K562 (cell line): ENCODE measurements around the gene ABCC12. TPM values are rescaled to one million over a fixed set of nuclear protein-coding genes. Genes with fewer than 3 reads are reported as not detected.
A peak's percentile ranks its signal among the peaks of the same experiment; 100 is the strongest.

Source experiments
- ATAC-seq: fragments of 200-7000 bp; cut with Tn5 transposase; 3 replicates; pipeline ENCODE4 v1.9.1; 2020; ENCODE audit warnings: moderate library complexity
- BruUV-seq: library from RNA; stranded (reverse); fragments of 400-500 nt; replicated peaks from 2 replicates; lab custom pipeline; 2021; lab: Mats Ljungman, UMichigan
- CTCF ChIA-PET: fragments of 300-600 bp; formaldehyde crosslinking; extraction: SDS; loops from one replicate; lab custom pipeline; 2021; ENCODE audit warnings: low intra/inter-chr PET ratio; lab: Yijun Ruan, JAX
- POLR2A ChIA-PET: fragments of 300-600, 350-650 bp; sonication (Branson Sonifier 250); formaldehyde crosslinking; extraction: SDS; loops from one replicate; lab custom pipeline; 2021; ENCODE audit warnings: antibody characterized with exemption, inconsistent platforms; lab: Yijun Ruan, JAX
- DNase-seq, 4 experiments: peaks; one replicate each; pipeline versions ENCODE4 v3.0.0 to v3.0.0-alpha.2; 2011 to 2018; ENCODE audit warnings: low spot score in 3 of 4, mixed read lengths in 3 of 4; ENCODE audit errors: extremely low read depth in 1 of 4
- FAIRE-seq: peaks from 2 replicates; lab custom pipeline; 2011; peaks lifted over from hg19 to GRCh38; lab: Jason Lieb, UNC
- H2AFZ ChIP-seq: 2 replicates; pipeline ENCODE4 v1.6.0; 2011; ENCODE audit warnings: low read depth, low read length, control low read depth, inconsistent platforms
- H3K27ac ChIP-seq: fragments of 200-600 bp; 3 replicates; pipeline ENCODE4 v1.8.0; 2011; ENCODE audit warnings: low read depth, mild to moderate bottlenecking, control low read depth, inconsistent platforms, low read length, moderate library complexity, mixed read lengths; ENCODE audit errors: extremely low read depth
- H3K27me3 ChIP-seq, 2 experiments: fragments of 300-600 bp in 1 of 2; 2 replicates in 1 of 2; 3 replicates in 1 of 2; pipeline versions ENCODE4 v1.6.0 to v1.8.0; 2011; ENCODE audit warnings: inconsistent platforms in 2 of 2, low read length in 2 of 2, mild to moderate bottlenecking in 1 of 2, mixed read lengths in 1 of 2, moderate library complexity in 1 of 2; ENCODE audit not compliant: control insufficient read depth in 2 of 2, insufficient read depth in 2 of 2
- H3K36me3 ChIP-seq: fragments of 300-600 bp; 3 replicates; pipeline ENCODE4 v1.8.0; 2011; ENCODE audit warnings: mild to moderate bottlenecking, low read length, inconsistent platforms; ENCODE audit not compliant: control insufficient read depth, insufficient read depth
- H3K4me1 ChIP-seq, 2 experiments: fragments of 200-600 bp in 1 of 2; replicated peaks in 1 of 2; 2 replicates in 1 of 2; 3 replicates in 1 of 2; pipeline versions ENCODE4 v1.5.1 to v1.8.0; 2011; ENCODE audit warnings: inconsistent platforms in 2 of 2, low read length in 2 of 2, mild to moderate bottlenecking in 1 of 2, mixed read lengths in 1 of 2, moderate library complexity in 1 of 2; ENCODE audit not compliant: control insufficient read depth in 2 of 2, insufficient read depth in 2 of 2
- H3K4me2 ChIP-seq: 2 replicates; pipeline ENCODE4 v1.6.1; 2011; ENCODE audit warnings: low read length, control low read depth, inconsistent platforms, mixed read lengths; ENCODE audit not compliant: insufficient read depth
- H3K4me3 ChIP-seq: fragments of 200-600 bp; sonication (generic), shearing (Covaris generic); 2 replicates; pipeline ENCODE4 v1.5.1; 2016; ENCODE audit warnings: control low read depth, inconsistent platforms
- H3K79me2 ChIP-seq: fragments of 200-600 bp; 3 replicates; pipeline ENCODE4 v1.8.0; 2011; ENCODE audit warnings: low read length, inconsistent platforms; ENCODE audit not compliant: control insufficient read depth, insufficient read depth
- H3K9ac ChIP-seq, 2 experiments: 2 replicates each; pipeline versions ENCODE4 v1.6.0 to v1.6.1; 2011; ENCODE audit warnings: low read depth in 2 of 2, low read length in 2 of 2, control low read depth in 1 of 2, inconsistent platforms in 1 of 2, mild to moderate bottlenecking in 1 of 2, mixed read lengths in 1 of 2; ENCODE audit not compliant: insufficient read depth in 1 of 2
- H3K9me1 ChIP-seq: one replicate; pipeline ENCODE4 v1.6.0; 2011; ENCODE audit warnings: inconsistent platforms, mild to moderate bottlenecking, low read length, moderate library complexity; ENCODE audit not compliant: control insufficient read depth, insufficient read depth
- H3K9me3 ChIP-seq: replicated peaks from 2 replicates; pipeline ENCODE4 v1.5.1; 2011; ENCODE audit warnings: low read depth, low read length, inconsistent platforms; ENCODE audit not compliant: control insufficient read depth, insufficient read depth
- H4K20me1 ChIP-seq: replicated peaks from 2 replicates; pipeline ENCODE4 v1.6.1; 2011; ENCODE audit warnings: low read length, inconsistent platforms, mixed read lengths; ENCODE audit not compliant: control insufficient read depth, insufficient read depth
- CREM ChIP-seq: IDR thresholded peaks from 2 replicates; pipeline ENCODE4 v1.6.1; 2014; ENCODE audit warnings: antibody characterized with exemption, low read depth
- DEAF1 ChIP-seq: fragments of 450-650 bp; formaldehyde crosslinking; IDR thresholded peaks from 2 replicates; pipeline ENCODE4 v1.4.0; 2020; ENCODE audit warnings: mild to moderate bottlenecking, moderate library complexity
- L3MBTL2 ChIP-seq: fragments of 450-650 bp; IDR thresholded peaks from 2 replicates; pipeline ENCODE4 v1.6.1; 2016; ENCODE audit warnings: mild to moderate bottlenecking, moderate library complexity
- MYC ChIP-seq, 2 experiments: fragments of 250-450 bp in 1 of 2; sonication (Bioruptor Pico) in 1 of 2; IDR thresholded peaks; 2 replicates each; pipeline versions ENCODE4 v1.5.1 to v1.6.1; 2012 to 2021; ENCODE audit warnings: low read depth in 2 of 2, borderline replicate concordance in 1 of 2, improper control_type of control experiment in 1 of 2, low read length in 1 of 2, mild to moderate bottlenecking in 1 of 2, moderate library complexity in 1 of 2
- NFIX ChIP-seq: fragments of 250-450 bp; sonication (Bioruptor Pico); IDR thresholded peaks from 2 replicates; pipeline ENCODE4 v1.4.0; 2020; ENCODE audit warnings: low read depth, mild to moderate bottlenecking, moderate library complexity
- PTTG1 ChIP-seq: fragments of 450-650 bp; IDR thresholded peaks from 2 replicates; pipeline ENCODE4 v1.6.1; 2016; ENCODE audit warnings: low read depth, mild to moderate bottlenecking, missing genetic modification characterization, missing compliant biosample characterization
- RAD51 ChIP-seq: fragments of 450-650 bp; IDR thresholded peaks from 2 replicates; pipeline ENCODE4 v1.7.1; 2016; ENCODE audit warnings: low read depth, mild to moderate bottlenecking, borderline replicate concordance
- RBM39 ChIP-seq: fragments of 200-400 bp; formaldehyde crosslinking; optimal IDR thresholded peaks from 2 replicates; pipeline ENCODE3; 2018; ENCODE audit warnings: low read depth, low read length
- RCOR1 ChIP-seq, 2 experiments: IDR thresholded peaks; 2 replicates each; pipeline ENCODE4 v1.6.1; 2012; ENCODE audit warnings: low read depth in 2 of 2, low read length in 2 of 2, borderline replicate concordance in 1 of 2, improper control_type of control experiment in 1 of 2
- TBP ChIP-seq: optimal IDR thresholded peaks from 2 replicates; pipeline ENCODE3; 2011; ENCODE audit warnings: low read depth, low read length, improper control_type of control experiment
- TCF7 ChIP-seq: sonication (generic); IDR thresholded peaks from 2 replicates; pipeline ENCODE4 v1.6.1; 2016; ENCODE audit warnings: antibody characterized with exemption, borderline replicate concordance
- ZNF311 ChIP-seq: fragments of 250-450 bp; sonication (Bioruptor Pico); IDR thresholded peaks from 2 replicates; pipeline ENCODE4 v1.4.0; 2020; ENCODE audit warnings: mild to moderate bottlenecking, moderate library complexity
- ZNF41 ChIP-seq: fragments of 250-450 bp; sonication (Bioruptor Pico); conservative IDR thresholded peaks from 2 replicates; pipeline ENCODE4 v1.4.0; 2020; ENCODE audit warnings: mild to moderate bottlenecking
- ZNF830 ChIP-seq: fragments of 250-450 bp; sonication (Bioruptor Pico); IDR thresholded peaks from 2 replicates; pipeline ENCODE4 v1.5.0; 2021; ENCODE audit warnings: mild to moderate bottlenecking
- WGBS: fragments of 100-300 bp; shearing (Covaris generic); methylation state at CpG from one replicate; pipeline ENCODE4 v1.1.6; 2016; ENCODE audit warnings: low coverage, mixed read lengths; ENCODE audit not compliant: insufficient coverage; ENCODE audit errors: missing lambda C conversion rate; 5-methylcytosine and 5-hydroxymethylcytosine counted together
- in situ Hi-C: fragments of 300-500 bp; cut with MboI; formaldehyde crosslinking; loops from 4 replicates; pipeline ENCODE4 v1.15.0; 2018; ENCODE audit warnings: inconsistent platforms, mixed read lengths
- intact Hi-C: fragments of 100-400 bp; cut with micrococcal nuclease; formaldehyde crosslinking; loops from 2 replicates; pipeline ENCODE4 v1.14.2; 2022
- polyA plus RNA-seq, 8 experiments: library from polyadenylated mRNA; depleted of rRNA in 4 of 8; stranded (reverse) in 5 of 8; unstranded in 3 of 8; fragments of >200 nt; fragmentation: Nextera tagmentation in 2 of 8; fragmentation: Illumina TruSeq in 1 of 8; extraction: Ambion mirVana in 2 of 8; extraction: Trizol in 1 of 8; gene quantifications; 2 replicates each; pipeline versions ENCODE4 v1.2.1 to v1.2.3, GENCODE V29; 2011 to 2014; ENCODE audit warnings: inconsistent platforms in 1 of 8, missing spikeins in 1 of 8
- total RNA-seq, 7 experiments: library from RNA; depleted of rRNA in 6 of 7; stranded (reverse); fragments of >200 nt in 6 of 7; fragmentation: Illumina TruSeq in 2 of 7; extraction: Trizol in 2 of 7; gene quantifications; 2 replicates each; pipeline versions ENCODE4 v1.2.1 to v1.2.3, GENCODE V29; 2011 to 2021; ENCODE audit warnings: low replicate concordance in 1 of 7
- TF ChIP-seq, protein P1 (sequence below), 2 experiments: fragments of 250-450 bp in 1 of 2; fragments of 450-650 bp in 1 of 2; sonication (Bioruptor Pico) in 1 of 2; IDR thresholded peaks; 2 replicates each; pipeline versions ENCODE4 v1.6.1 to v1.8.0; 2016 to 2021; ENCODE audit warnings: mild to moderate bottlenecking in 2 of 2, moderate library complexity in 2 of 2, missing compliant biosample characterization in 1 of 2, missing genetic modification characterization in 1 of 2
- TF ChIP-seq, protein P2 (sequence below): fragments of 250-450 bp; sonication (Bioruptor Pico); IDR thresholded peaks from 2 replicates; pipeline ENCODE4 v1.4.0; 2020; ENCODE audit warnings: mild to moderate bottlenecking

ABCC12 gene
- total and polyA plus RNA-seq, 9 of the 15 experiments (the other 6 are each of a cell fraction or from before 2014, with no cell fraction given) = not detected

DNA sequence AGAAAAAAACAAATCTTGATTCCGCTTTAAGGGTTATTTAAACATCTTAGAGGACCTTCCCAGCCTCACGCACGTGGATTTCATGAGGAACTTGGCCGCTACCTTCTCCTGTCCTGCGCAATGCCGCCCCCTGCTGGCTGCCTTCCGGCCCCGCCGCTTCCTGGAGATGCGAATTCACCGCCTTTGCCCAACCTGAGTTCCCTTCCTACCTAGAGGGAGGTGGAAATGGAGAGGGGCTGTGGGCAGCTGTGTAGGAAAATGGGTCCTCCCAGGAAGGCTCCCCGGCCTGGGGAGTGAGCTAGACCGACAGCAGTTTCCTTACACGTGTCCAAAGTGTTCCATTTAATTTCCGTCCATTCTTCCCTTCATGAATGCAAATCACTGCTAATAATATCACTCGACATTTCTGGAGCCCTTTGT is 1.0 kb upstream of the ABCC12 start (continued):
- peak; percentile 46 for TF ChIP-seq DEAF1 (CRISPR knock-in tag)
- TF ChIP-seq, protein P1, sequence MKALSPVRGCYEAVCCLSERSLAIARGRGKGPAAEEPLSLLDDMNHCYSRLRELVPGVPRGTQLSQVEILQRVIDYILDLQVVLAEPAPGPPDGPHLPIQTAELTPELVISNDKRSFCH (CRISPR knock-in tag; IDR thresholded peaks at IDR 0.05) = no peak
- TF ChIP-seq, protein P1 (tag; IDR thresholded peaks at IDR 0.05) = no peak
- peak in 1 of 2 experiments; percentile 46; a peak in 1 of 4 replicates for TF ChIP-seq RCOR1 (IDR thresholded peaks at IDR 0.05; ENCODE audit: borderline replicate concordance in 1 of 2, low read depth in 2 of 2, low read length in 2 of 2)
- no peak for TF ChIP-seq ZNF830 (CRISPR knock-in tag)
- peak; percentile 87 for TF ChIP-seq MYC (IDR thresholded peaks at IDR 0.05; ENCODE audit: low read depth, low read length)
- TF ChIP-seq MYC (CRISPR knock-in tag; IDR thresholded peaks at IDR 0.05; ENCODE audit: borderline replicate concordance, low read depth) = no peak
- peak; percentile 39 for TF ChIP-seq TBP

GRCh38 chr16:48153774-48154173 is 2.0 kb downstream of the ABCC12 start:
- Histone ChIP-seq H3K27ac (no peak overlapping the region), H2AFZ (no peak overlapping the region), H3K36me3 (no peaks in the 10 kb centered on the region), H3K9me3 (no peaks in the 10 kb centered on the region), H3K27me3 (peaks cover 13 to 44% of the 10 kb centered on the region in 2 experiments), H3K9ac (no peak overlapping the region), H4K20me1 (no peaks in the 10 kb centered on the region), H3K4me2 (no peak overlapping the region), H3K4me3 (no peak overlapping the region), H3K79me2 (no peaks in the 10 kb centered on the region), H3K4me1 (peaks cover 0 to 3% of the 10 kb centered on the region in 2 experiments; a peak in 2 of 5 replicates), H3K9me1 (no peaks in the 10 kb centered on the region)
- intact Hi-C loops = loop anchor here (10.0 kb wide), 1 partner anchor 279 kb away; no protein-coding TSS in a partner anchor
- FAIRE-seq (no peak), ATAC-seq (no peak), DNase-seq (no peak)
- WGBS = 0% methylated on average over 5 of the region's 5 CpGs
- ChIA-PET CTCF (no interaction called here), POLR2A (no interaction called here)
- in situ Hi-C loops = no loop called here
- BruUV-seq = no TSS peak
- TF ChIP-seq RAD51 (no peak), L3MBTL2 (no peak), ZNF41 (CRISPR knock-in tag) (no peak), TCF7 (no peak), ZNF311 (CRISPR knock-in tag) (no peak), PTTG1 (no peak), RBM39 (no peak), NFIX (no peak), DEAF1 (CRISPR knock-in tag) (no peak), CREM (no peak)
- TF ChIP-seq, protein P2, sequence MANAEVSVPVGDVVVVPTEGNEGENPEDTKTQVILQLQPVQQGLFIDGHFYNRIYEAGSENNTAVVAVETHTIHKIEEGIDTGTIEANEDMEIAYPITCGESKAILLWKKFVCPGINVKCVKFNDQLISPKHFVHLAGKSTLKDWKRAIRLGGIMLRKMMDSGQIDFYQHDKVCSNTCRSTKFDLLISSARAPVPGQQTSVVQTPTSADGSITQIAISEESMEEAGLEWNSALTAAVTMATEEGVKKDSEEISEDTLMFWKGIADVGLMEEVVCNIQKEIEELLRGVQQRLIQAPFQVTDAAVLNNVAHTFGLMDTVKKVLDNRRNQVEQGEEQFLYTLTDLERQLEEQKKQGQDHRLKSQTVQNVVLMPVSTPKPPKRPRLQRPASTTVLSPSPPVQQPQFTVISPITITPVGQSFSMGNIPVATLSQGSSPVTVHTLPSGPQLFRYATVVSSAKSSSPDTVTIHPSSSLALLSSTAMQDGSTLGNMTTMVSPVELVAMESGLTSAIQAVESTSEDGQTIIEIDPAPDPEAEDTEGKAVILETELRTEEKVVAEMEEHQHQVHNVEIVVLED = no peak
